HG03097 (cell line): ENCODE data around the gene LTB4R.
A peak's percentile ranks its signal among the peaks of the same experiment; 100 is the strongest.
"Not testable (repeated sequence)": the region's sequence is repeated elsewhere in the genome, so short reads cannot be mapped to it uniquely, and the experiment has no call there.

ENCODE experiments used
- ATAC-seq: cut with Tn5 transposase; IDR thresholded peaks from one replicate; pipeline ENCODE4 v1.9.1; 2021; ENCODE audit not compliant: unreplicated experiment, low FRiP score

The LTB4R gene

DNA sequence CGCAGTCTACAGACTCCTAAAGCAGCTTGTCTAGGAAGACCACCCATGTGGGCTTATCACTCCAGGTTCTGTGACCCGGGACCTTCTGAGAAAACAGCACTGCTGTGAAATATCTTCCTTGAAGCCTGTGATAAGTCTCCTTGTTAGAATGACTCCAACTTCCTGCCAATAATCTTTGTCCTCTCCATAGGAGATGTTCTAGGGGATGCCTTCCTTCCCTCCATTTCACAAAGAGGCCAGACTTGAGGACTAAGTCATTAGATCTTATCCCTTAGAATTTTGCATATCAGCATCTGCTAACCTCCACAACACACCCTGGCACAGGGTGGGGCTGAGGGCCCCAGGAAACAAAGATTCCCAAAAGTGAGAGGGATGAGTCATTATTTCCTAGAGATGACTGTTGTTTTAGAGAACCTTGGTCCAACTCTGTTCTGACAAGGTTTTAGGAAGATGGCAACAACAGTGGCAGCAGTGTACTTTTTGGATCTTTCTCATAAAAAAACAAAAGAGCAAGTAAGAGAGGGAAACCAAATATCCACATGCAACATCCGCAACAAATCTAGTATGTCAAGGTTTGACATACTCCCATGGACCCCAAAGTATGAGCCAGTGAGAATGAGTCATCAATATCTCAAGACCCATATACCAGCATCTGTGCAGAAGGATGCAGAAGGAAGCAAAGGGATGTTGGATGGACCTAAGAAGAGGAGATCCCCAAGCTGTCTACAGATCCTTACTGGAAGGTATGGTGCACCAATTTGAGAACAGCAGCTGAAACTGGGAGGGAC lies 6.0 kb downstream of the LTB4R start:
- no peak for ATAC-seq

DNA sequence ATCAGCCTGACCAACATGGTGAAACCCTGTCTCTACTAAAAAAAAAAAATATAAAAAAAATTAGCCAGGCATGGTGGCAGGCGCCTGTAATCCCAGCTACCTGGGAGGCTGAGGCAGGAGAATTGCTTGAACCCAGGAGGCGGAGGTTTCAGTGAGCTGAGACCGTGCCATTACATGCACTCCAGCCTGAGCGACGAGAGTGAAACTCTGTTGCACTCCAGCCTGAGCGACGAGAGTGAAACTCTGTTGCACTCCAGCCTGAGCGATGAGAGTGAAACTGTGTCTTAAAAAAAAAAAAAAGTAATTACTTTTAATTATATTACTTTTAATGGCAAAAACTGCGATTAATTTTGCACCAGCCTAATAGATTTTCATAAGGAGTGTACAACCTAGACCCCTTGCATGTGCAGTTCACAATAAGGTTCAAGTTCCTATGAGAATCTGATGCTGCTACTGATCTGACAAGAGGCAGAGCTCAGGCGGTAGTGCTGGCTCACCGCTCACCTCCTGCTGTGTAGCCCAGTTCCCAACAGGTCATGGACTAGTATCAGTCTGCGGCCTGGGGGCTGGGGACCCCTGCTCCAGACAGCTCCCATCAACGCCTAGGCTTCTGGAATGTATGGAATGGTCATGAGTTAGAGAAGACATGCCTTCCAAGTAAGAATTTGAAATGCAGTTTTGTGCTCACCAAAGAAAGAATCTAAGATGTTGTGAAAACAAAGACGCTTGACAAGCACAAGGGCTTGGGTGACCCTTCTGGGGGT lies 10.1 kb downstream of the LTB4R start:
- no peak for ATAC-seq

DNA sequence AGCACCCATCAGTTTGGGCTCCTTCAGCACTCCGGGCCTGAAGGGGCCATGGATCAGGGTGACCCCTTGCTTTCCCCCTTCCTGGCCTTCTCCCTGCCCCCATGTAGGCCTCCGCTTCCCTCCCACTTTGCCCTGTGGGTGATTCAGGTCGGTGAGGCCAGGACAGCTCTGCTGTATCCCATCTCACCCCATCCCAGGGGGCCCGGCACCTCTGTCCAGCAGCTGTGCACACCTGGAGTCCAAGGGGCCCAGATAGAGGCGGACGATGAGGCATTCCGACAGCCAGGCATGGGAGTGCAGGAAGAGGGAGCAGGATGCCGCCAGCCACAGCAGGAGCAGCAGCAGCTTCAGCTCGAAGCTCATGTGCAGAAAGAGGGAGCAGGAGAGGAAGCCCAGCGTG lies 11.4 kb downstream of the LTB4R start:
- no peak for ATAC-seq

DNA sequence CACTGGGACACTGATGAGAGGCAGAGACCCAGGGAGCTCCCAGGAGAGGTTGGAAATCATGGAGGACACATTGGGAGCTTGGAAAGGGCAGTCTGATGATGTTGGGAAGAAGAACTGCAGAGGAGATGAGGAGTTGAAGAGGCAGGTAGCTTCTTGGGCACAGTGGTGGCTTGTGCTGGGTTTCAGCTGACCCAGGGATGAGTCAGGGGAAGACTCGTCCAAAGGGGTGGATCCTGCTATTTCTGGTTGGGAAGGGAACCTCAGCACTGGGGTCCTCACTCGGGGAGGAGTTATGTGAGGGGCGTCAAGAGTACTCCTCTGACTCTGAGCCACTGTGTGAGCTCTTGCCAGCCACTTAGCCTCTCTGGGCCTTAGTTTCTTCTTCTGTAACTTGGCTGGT lies 12.0 kb downstream of the LTB4R start:
- ATAC-seq: no peak

DNA sequence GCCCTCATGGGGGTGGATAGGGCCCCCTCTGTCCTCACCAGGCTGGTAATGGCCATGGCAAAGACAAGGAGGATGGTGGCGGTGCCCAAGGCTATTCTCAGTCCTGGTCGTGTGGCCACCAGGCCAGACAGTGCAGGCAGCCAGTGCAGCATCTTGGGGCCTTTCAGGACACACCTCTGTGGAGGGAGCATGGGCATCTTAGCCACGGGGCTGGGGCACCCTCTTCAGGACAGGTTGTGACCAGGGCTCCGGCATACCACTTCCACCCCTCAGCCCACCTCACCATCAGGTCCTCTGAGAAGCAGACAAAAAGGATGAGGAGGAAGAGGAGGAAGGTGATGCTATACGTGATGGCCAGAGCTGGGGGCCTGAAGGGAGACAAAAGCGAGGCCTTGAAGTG lies 12.7 kb downstream of the LTB4R start:
- no peak for ATAC-seq

DNA sequence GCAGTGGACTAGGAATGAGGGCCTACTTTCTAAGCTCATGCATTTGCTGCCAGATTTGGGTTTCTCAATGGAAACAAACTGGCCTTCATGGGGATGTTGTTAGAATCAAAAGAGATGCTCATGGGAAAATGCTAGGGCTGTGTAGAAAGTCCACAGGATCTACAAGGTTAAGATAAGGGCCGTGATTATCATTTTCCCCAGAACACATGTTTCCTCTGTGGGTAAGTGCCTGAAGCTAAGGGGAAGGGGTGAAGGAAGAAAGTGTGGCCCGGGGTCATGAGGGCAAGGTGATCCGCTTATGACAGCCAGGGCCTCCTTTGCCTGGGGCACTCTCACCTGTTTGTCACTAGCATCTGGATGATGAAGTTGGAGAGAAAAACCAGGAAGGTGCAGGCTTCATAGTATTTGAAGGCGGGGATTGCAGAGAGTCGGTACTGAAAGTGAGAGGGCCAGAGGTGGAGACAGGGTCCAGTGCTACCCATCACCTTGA lies 13.8 kb downstream of the LTB4R start:
- ATAC-seq: no peak

DNA sequence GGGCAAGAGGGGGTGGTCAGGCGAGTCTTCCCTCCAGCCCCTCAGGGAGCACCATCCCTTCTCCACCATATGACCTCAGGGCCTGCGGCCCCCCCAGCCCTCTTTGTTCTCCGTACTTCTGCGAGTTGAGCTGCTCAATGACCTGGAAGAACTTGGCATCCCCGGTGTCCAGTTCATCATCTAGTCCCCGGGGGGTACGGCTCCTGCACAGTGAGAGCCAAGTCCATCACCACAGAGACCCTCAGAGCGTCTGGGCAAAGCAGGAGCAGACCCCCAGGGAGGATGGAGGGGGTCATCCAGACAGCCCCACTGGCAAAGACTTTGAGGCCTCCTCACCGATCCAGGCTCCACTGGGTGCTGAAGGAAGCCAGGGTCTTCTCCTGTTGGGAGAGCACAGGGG lies 14.7 kb downstream of the LTB4R start:
- ATAC-seq: no peak

DNA sequence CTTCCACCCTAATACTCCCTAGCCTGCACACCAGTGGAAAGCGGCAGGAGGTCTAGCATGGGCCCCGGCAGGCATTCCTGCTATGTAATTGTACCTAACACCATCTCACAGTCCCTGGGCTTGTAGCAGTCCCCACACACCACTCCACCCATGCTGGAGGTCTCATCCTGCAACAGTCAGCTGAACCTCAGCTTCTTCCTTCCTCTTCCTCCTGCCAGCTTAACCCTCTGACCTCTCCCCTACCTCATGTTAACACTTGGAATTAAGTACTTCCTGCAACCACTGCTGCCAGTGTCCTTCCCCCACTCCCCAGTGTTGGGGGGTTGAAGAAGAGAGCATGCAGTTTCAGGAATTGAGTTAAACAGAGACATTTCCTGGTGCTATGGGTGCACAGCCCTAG lies 16.0 kb downstream of the LTB4R start:
- ATAC-seq: no peak

DNA sequence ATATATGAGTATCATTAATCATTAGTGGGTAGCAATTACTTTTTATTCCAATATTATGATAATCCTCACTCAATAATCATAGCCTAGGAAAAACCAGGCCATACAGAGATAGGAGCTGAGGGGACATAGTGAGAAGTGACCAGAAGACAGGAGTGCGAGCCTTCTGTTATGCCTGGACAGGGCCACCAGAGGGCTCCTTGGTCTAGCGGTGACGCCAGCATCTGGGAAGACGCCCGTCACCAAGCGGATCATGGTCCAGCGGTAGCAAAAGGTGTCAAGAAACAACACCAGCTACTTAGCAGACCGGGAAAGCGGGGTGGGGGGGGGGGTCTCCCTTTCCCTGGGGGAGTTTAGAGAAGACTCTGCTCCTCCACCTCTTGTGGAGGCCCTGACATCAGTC lies 16.6 kb downstream of the LTB4R start:
- ATAC-seq: not testable (repeated sequence)

DNA sequence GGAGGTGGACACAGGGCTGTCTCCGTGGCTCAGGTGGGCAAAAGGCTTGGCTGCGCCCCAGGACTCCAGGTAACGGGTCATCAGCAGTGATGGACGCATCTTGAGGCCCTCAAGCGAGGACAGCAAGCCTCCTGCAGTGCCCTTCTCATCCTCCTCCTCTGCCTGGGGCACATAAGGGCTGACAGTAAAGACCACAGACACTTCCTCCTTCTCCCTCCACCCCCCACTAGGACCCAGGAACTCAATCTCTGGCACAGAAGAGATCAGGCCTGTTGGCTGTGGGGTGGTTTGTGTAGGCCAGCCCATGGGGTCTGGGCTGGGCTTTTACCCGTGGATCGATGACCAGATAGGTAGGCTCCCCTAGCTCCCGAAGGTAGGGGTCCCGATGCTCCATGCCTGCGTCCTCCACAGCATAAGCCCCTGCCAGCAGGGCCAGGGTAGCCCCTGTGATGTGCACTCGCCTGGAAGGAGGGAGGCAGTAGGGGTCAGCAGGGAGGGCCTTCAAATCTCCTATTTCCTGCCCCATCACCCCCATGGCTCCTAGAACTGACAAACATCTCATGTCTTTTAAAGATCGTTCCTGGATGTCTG lies 17.9 kb downstream of the LTB4R start:
- ATAC-seq: no peak

DNA sequence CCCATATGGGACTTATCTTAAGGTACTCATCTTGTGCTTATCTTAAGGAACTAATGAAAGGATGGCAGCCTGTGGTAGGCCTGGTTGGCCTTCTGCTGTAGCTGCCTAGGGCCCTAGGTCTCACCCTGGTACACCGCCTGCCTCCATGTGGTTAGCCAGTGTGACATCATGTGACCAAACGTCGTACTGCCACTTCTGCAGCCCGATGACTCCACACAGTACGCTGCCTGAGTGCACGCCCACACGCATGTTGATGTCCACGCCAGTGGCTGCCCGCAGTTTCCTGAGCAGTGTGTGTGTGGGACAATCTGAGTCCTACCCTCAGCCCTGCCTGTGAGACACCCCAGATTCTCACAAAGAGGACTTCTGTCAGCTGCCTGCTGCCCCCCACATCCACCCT lies 18.4 kb downstream of the LTB4R start:
- no peak for ATAC-seq

DNA sequence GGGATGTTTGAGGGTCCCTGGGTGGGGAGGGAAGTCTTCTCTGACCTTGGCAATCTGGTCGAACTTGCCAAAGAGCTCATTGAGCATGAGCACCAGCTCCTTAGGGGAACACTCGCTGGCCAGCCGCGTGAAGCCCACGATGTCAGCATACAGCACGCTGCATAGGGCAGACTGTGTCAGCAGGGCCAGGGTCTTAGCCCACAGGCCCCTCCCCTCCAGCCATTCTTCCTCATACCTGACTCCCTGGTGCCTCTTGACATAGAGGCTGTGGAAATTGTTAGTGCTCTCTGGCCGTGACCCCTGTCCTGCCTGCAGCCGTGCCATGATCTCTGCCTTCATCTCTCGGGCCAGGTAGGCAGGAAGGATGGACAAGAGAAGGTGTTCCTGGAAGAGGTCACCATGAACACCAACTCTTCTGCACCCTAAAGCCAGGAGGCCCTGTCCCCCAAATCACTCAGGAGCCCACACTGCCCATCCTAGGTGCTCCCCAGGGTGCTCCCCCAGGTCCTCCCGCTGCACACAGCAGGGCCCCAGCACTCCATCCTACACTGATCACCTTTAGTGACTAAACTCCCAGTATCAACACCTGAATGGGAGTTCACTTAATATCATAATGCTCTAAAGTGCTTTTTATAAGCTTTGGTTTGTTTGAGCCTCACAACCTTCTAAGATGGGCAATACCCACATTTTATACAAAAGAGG lies 19.8 kb downstream of the LTB4R start:
- no peak for ATAC-seq

DNA sequence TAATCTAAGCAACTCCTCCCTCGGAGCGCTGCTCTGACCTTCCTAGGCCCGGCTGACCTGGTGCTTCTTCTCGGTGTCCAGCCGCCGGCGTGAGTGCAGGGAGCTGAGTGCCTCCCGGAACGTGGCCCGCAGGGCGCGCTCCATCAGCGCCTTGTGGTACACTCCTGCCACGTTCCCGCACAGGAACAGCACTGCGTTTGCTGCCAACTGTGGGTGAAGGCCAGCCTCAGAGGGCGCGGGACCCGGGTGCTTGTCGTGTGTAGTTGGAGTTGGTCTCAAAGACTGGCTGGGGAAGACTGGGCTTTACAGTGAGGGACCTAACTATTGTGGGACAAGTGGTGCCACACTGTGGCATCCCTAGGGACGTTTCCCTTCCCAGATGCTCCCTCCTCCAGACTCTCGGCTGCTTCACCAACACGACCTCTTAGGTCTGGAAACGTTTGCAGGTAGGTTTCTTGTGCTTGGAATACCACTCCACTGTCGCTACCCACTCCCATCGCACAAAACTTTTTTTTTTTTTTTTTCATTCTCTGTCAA lies 20.5 kb downstream of the LTB4R start:
- ATAC-seq: peak; percentile 3

DNA sequence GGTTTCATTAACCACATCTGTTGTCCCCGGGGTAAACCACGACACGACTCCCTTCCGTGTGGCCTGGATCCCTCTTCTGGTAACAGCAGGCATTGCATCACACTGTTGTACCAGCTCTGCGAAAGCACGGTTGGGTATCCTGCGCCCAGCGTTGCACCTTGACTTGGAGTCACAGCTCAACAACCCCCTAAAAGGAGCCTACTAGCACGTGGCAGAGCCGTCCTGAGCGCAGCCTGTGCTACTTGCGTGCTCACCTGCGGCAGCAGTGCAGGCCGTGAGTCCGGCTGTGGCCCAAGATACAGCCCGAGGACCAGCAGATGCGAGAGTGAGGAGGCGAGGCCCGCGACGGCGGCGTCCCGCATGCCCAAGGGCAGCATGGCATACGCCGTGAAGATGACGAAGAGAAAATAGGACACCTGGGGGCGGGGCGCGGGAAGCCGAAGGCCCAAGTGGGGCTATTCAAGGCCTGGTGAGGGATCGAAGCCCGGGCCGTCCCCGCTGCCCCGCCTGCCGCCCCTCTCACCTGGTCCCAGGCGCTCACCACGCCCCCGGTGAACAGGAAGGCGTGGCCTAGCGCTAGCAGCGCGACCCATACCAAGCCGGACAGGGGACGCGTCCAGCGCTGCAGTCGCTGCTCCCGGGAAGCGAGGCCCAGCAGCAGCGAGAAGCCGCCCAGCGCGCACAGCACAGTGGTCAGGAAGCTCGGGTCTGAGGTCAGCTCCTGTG lies 21.1 kb downstream of the LTB4R start:
- ATAC-seq: peak; percentile 70

DNA sequence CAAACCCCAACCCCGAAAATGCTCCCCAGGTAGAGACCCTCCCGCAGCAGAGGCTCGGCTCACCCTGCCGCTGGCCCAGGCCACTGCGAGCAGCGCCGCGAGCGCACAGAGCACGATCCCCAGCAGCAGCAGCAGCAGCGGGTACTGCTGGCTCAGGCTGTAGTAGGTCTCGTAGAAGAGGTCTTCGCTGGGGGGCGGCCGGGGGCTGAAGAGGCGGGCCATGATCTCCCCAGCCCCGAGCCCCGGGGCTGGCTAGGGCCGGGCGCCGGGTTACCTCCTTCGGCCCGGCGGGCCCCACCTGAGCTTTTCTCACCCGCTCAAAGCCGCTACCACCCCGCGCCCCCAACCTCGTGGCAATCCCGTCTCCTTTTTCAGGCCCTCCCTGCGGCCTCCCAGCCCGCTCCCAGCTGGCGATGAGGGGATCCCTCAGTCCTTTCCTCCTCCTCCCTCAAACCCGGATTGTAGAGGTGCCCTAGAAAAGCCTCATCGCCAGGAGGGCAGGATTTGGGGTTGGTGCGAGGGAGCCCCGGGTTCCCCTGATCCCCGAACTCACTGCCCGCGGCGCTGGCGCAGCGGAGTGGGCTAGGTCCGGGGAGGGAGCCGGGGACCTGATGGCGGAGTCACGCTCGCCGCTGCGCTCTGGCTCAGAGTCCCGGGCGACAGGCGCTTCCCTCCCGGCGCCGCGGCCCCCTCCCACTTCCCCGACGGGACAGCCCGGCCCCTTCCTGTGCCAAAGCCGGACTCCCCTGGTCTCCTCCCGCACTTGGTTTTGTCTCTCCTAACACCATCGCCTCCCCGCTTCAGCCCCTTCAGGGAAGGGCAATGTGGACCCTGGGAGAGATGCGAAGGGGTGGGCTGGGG lies 23.4 kb downstream of the LTB4R start, which contains the start of gene ADCY4:
Gene ADCY4 (minus strand): TSS at position 641 of the 861 bp plus-strand sequence. CDS start 419 bp downstream, at position 222.
- ATAC-seq: no peak

DNA sequence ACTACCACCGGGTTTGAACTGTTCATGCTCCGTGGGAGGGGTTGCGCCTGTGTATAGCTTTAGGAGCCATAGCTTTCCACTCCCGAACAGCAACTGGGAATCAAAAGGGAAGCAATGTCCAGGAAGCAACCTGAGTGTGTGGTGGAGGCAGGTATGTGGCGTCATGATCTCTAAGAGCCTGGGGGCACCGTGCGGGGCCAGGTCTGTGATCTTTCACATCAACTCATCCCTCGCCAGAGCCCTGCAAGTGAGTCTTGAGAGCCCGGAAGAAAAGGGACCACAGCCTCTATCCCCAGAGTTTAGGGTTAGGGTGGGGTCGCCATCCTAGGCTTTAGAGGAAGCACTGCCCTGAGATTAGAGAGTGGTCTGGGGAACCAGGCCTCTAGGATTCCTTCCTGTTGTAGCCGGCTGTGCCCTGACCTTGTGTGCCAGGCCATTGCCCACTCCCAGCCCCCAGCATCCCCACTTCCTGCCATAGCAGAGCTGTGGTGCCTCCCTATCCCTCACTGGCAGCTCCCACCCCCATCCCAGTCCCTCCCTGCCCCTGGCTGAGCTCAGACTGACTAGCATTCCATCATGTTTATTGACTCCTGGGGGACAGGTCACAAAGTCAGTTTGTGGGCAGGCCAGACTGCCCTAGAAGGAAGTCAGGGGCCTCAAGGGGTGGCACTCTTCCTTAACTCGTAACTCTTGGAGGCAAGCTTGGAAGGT lies 24.3 kb downstream of the LTB4R start:
- no peak for ATAC-seq

DNA sequence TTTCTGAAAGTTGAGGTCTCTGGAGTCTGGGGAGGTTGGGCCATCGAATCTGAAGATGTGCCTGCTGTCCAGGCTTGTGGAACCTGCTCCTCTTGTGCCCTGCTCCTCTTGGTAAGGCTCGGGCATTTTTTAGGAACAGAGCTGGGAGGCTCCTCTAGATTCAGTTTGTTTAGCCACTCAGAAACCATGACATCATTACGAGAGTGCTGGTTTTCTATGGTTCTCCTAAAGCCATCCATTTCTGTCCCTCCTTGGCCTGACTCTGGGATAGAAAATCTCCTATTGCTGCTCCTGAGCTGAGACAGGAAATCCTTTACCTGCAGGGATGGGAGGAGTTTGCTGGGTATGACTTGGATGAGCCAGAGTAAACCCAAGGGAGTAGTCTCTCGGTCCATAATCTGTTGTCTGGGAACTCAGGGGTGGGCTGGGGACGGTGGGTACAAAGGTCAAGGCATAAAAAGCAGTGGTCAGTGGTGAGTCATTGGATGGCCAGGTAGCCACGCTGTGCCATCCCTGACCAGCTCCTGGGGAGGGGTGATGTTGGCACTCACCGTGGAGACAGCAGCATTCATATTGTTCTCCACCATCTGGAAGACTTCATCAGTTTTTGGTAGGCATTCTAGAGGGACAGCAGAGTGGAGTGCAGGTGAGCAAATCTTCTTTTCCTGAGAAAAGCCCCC lies 26.0 kb downstream of the LTB4R start:
- ATAC-seq: no peak

DNA sequence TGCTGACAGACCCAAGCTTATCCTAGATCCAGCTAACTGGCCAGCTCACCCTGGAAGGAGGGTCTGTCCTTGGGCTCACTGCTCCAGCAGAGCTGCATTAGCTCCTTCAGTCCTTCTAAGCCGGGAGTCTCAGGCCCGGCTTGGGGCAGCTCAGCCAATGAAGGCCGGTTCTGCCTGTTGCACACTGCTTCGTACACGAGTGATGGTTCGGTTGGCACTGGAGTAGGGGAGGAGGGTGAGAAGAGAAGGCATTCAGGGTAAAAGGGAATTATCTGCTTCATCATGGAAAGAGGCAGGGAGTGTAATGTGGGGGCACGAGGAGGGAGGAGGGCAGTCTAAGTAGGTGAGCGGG lies 26.5 kb downstream of the LTB4R start:
- no peak for ATAC-seq
